Measurements from ENCODE around the gene LZTS3.
"Not testable (repeated sequence)": the region's sequence is repeated elsewhere in the genome, so short reads cannot be mapped to it uniquely, and the experiment has no call there.

LZTS3 gene

GRCh38 chr20:3172933-3173609, at the start of gene LZTS3:
Gene LZTS3 (minus strand): TSS chr20:3173549. CDS start chr20:3167163, 6,386 bp downstream.
- peak; percentile 49 for DNase-seq (ENCODE audit: low spot score)

GRCh38 chr20:3221398-3222226, 48.3 kb upstream of the LZTS3 start:
- no peak for DNase-seq (ENCODE audit: low spot score)

- peak; percentile 61 for DNase-seq (ENCODE audit: low spot score)
Observed at GRCh38 chr20:3218307-3218988, 45.1 kb upstream of the LZTS3 start.

GRCh38 chr20:3215359-3215917, 42.1 kb upstream of the LZTS3 start:
- not testable (repeated sequence) for DNase-seq (ENCODE audit: low spot score)

- DNase-seq (ENCODE audit: low spot score), result no peak
Observed at GRCh38 chr20:3213226-3213625, 39.9 kb upstream of the LZTS3 start.

GRCh38 chr20:3210346-3210745, 37.0 kb upstream of the LZTS3 start:
- DNase-seq (ENCODE audit: low spot score), result no peak

- DNase-seq (ENCODE audit: low spot score), result peak; percentile 26
Observed at GRCh38 chr20:3209946-3210317, 36.6 kb upstream of the LZTS3 start.

GRCh38 chr20:3209257-3209945, 36.1 kb upstream of the LZTS3 start, which contains the start of gene ITPA:
Gene ITPA (plus strand): TSS chr20:3209498. CDS start chr20:3209552, 54 bp downstream.
- peak; percentile 48 for DNase-seq (ENCODE audit: low spot score)

GRCh38 chr20:3208786-3209256, 35.5 kb upstream of the LZTS3 start:
- no peak for DNase-seq (ENCODE audit: low spot score)

GRCh38 chr20:3204124-3204794, 30.9 kb upstream of the LZTS3 start, which contains the start of gene DDRGK1:
Gene DDRGK1 (minus strand): TSS chr20:3204682. CDS start chr20:3204627, 55 bp downstream.
- peak; percentile 93 for DNase-seq (ENCODE audit: low spot score)

- peak; percentile 50 for DNase-seq (ENCODE audit: low spot score)
Observed at GRCh38 chr20:3203315-3204123, 30.2 kb upstream of the LZTS3 start.

- no peak for DNase-seq (ENCODE audit: low spot score)
Observed at GRCh38 chr20:3202965-3203314, 29.6 kb upstream of the LZTS3 start.

- DNase-seq (ENCODE audit: low spot score), result no peak
Observed at GRCh38 chr20:3199976-3200755, 26.8 kb upstream of the LZTS3 start.

- DNase-seq (ENCODE audit: low spot score), result no peak
Observed at GRCh38 chr20:3199206-3199605, 25.9 kb upstream of the LZTS3 start.

GRCh38 chr20:3195590-3196237, 22.4 kb upstream of the LZTS3 start:
- DNase-seq (ENCODE audit: low spot score), result no peak

GRCh38 chr20:3194617-3195280, 21.4 kb upstream of the LZTS3 start:
- DNase-seq (ENCODE audit: low spot score), result no peak

GRCh38 chr20:3193806-3194616, 20.7 kb upstream of the LZTS3 start:
- no peak for DNase-seq (ENCODE audit: low spot score)
